Activated CD8-positive, alpha-beta T cell treated with anti-CD3 and anti-CD28 coated beads, Interleukin-2, amount 10 ng/mL, durations not matched to agents 7 days and 5 days (primary cell): ENCODE data around the gene IZUMO2. TPM values are rescaled to one million over a fixed set of nuclear protein-coding genes. Genes with fewer than 3 reads are reported as not detected.
"Not testable (repeated sequence)": the region's sequence is repeated elsewhere in the genome, so short reads cannot be mapped to it uniquely, and the experiment has no call there.

ENCODE experiments used
- ATAC-seq: fragments of 150-1000 bp; cut with Tn5 transposase; one replicate; pipeline ENCODE4 v1.10.0; 2021; ENCODE audit warnings: moderate library complexity
- CTCF ChIA-PET: fragments of 350-600 bp; sonication (Branson Sonifier 250); formaldehyde crosslinking; loops from one replicate; lab custom pipeline; 2021; ENCODE audit warnings: antibody characterized with exemption; lab: Charles Lee
- POLR2A ChIA-PET: fragments of 350-600 bp; sonication (Branson Sonifier 250); formaldehyde crosslinking; loops from one replicate; lab custom pipeline; 2021; ENCODE audit warnings: antibody characterized with exemption; lab: Charles Lee
- DNase-seq: peaks from one replicate; pipeline ENCODE4 v3.0.0-alpha.2; 2020
- H3K27ac Mint-ChIP-seq: one replicate; pipeline ENCODE4 v1.8.0; 2021; ENCODE audit warnings: mild to moderate bottlenecking, mixed read lengths
- H3K27me3 Mint-ChIP-seq: one replicate; pipeline ENCODE4 v1.8.0; 2021; ENCODE audit warnings: low read depth, mixed read lengths
- H3K36me3 Mint-ChIP-seq: one replicate; pipeline ENCODE4 v1.8.0; 2021; ENCODE audit warnings: low read depth, mixed read lengths
- H3K4me1 Mint-ChIP-seq: one replicate; pipeline ENCODE4 v1.8.0; 2021; ENCODE audit warnings: low read depth, mixed read lengths
- H3K4me3 Mint-ChIP-seq: one replicate; pipeline ENCODE4 v1.8.0; 2021; ENCODE audit warnings: mild to moderate bottlenecking, mixed read lengths
- H3K9me3 Mint-ChIP-seq: one replicate; pipeline ENCODE4 v1.8.0; 2022; ENCODE audit warnings: mixed read lengths; ENCODE audit not compliant: insufficient read depth
- total RNA-seq, 2 experiments: library from RNA; stranded (reverse); gene quantifications; one replicate each; pipeline ENCODE4 v1.2.3, GENCODE V29; 2021

Gene IZUMO2
- total RNA-seq, 2 experiments from 2014 or later = not detected

- no peaks in the 10 kb centered on the region for H3K4me1 Mint-ChIP-seq
- ChIA-PET POLR2A (no interaction called here), CTCF (no interaction called here)
- ATAC-seq (no peak), DNase-seq (no peak)
- H3K27ac Mint-ChIP-seq = no peak overlapping the region
- no peaks in the 10 kb centered on the region for H3K36me3 Mint-ChIP-seq
- H3K27me3 Mint-ChIP-seq = peaks cover 3% of the 10 kb centered on the region
- H3K4me3 Mint-ChIP-seq = no peak overlapping the region
- no peaks in the 10 kb centered on the region for H3K9me3 Mint-ChIP-seq
These were observed 8.6 kb downstream of the IZUMO2 start for GRCh38 chr19:50154529-50154928.

GRCh38 chr19:50152578-50152977 is 10.5 kb downstream of the IZUMO2 start:
- Mint-ChIP-seq H3K27me3 (peaks cover 12% of the 10 kb centered on the region), H3K36me3 (no peaks in the 10 kb centered on the region), H3K4me1 (peaks cover under 1% of the 10 kb centered on the region), H3K27ac (no peak overlapping the region), H3K9me3 (no peaks in the 10 kb centered on the region), H3K4me3 (no peak overlapping the region)
- POLR2A ChIA-PET = no interaction called here
- CTCF ChIA-PET = no interaction called here
- ATAC-seq (no peak), DNase-seq (no peak)

GRCh38 chr19:50148528-50148927 is 14.6 kb downstream of the IZUMO2 start:
- DNase-seq (no peak), ATAC-seq (no peak)
- no peaks in the 10 kb centered on the region for H3K9me3 Mint-ChIP-seq
- no peaks in the 10 kb centered on the region for H3K36me3 Mint-ChIP-seq
- CTCF ChIA-PET = interaction anchor here (0.8 to 2.0 kb wide), 2 partner anchors 12 to 576 kb away, joined by 4 to 6 read pairs; no protein-coding TSS in a partner anchor
- peaks cover 15% of the 10 kb centered on the region for H3K27me3 Mint-ChIP-seq
- no peak overlapping the region for H3K27ac Mint-ChIP-seq
- POLR2A ChIA-PET = no interaction called here
- no peak overlapping the region for H3K4me3 Mint-ChIP-seq
- H3K4me1 Mint-ChIP-seq = peaks cover 6% of the 10 kb centered on the region

- CTCF ChIA-PET = interaction anchor here (0.7 to 2.0 kb wide), 4 partner anchors 12 to 577 kb away, joined by 3 to 6 read pairs (median 4); no protein-coding TSS in a partner anchor
- Mint-ChIP-seq H3K36me3 (no peaks in the 10 kb centered on the region), H3K9me3 (no peaks in the 10 kb centered on the region)
These were observed 15.3 kb downstream of the IZUMO2 start for GRCh38 chr19:50147462-50148423.

GRCh38 chr19:50141921-50142320 is 21.2 kb downstream of the IZUMO2 start:
- H3K27ac Mint-ChIP-seq, POLR2A ChIA-PET, H3K4me3 Mint-ChIP-seq, ATAC-seq, CTCF ChIA-PET, DNase-seq, H3K4me1 Mint-ChIP-seq, H3K9me3 Mint-ChIP-seq, H3K36me3 Mint-ChIP-seq, H3K27me3 Mint-ChIP-seq: not testable (repeated sequence)

More at GRCh38 chr19:50147462-50148423, 15.3 kb downstream of the IZUMO2 start:
- peak; percentile 67 for DNase-seq
- peaks cover 6% of the 10 kb centered on the region for H3K4me1 Mint-ChIP-seq
- ATAC-seq = peak; percentile 86
- H3K4me3 Mint-ChIP-seq = peak overlapping the region; percentile 64
- peaks cover 15% of the 10 kb centered on the region for H3K27me3 Mint-ChIP-seq
- H3K27ac Mint-ChIP-seq = no peak overlapping the region
- POLR2A ChIA-PET = no interaction called here

- H3K9me3 Mint-ChIP-seq, H3K4me1 Mint-ChIP-seq, ATAC-seq, POLR2A ChIA-PET, H3K4me3 Mint-ChIP-seq, H3K27ac Mint-ChIP-seq, DNase-seq, H3K27me3 Mint-ChIP-seq, CTCF ChIA-PET, H3K36me3 Mint-ChIP-seq: not testable (repeated sequence)
These were observed 22.8 kb downstream of the IZUMO2 start for GRCh38 chr19:50140118-50140845.

GRCh38 chr19:50136603-50137365 is 26.3 kb downstream of the IZUMO2 start:
- H3K4me3 Mint-ChIP-seq, H3K4me1 Mint-ChIP-seq, H3K27me3 Mint-ChIP-seq, ATAC-seq, H3K27ac Mint-ChIP-seq, H3K9me3 Mint-ChIP-seq, H3K36me3 Mint-ChIP-seq, POLR2A ChIA-PET: not testable (repeated sequence)
- peak; percentile 22 for DNase-seq
- CTCF ChIA-PET = interaction anchor here (0.9 to 1.4 kb wide), 4 partner anchors 10 to 199 kb away, joined by 3 to 6 read pairs (median 5); no protein-coding TSS in a partner anchor

GRCh38 chr19:50135856-50136602 is 27.1 kb downstream of the IZUMO2 start:
- H3K27me3 Mint-ChIP-seq, H3K36me3 Mint-ChIP-seq, H3K9me3 Mint-ChIP-seq, ATAC-seq, H3K27ac Mint-ChIP-seq, H3K4me1 Mint-ChIP-seq, H3K4me3 Mint-ChIP-seq: not testable (repeated sequence)
- ChIA-PET CTCF (interaction anchor here (0.6 to 1.4 kb wide), 10 partner anchors 11 to 209 kb away, joined by 3 to 6 read pairs (median 4); no protein-coding TSS in a partner anchor), POLR2A (interaction anchor here (0.7 kb wide), 1 partner anchor 206 kb away, joined by 3 read pairs; no protein-coding TSS in a partner anchor)
- DNase-seq = peak; percentile 38

GRCh38 chr19:50134777-50135719 is 28.0 kb downstream of the IZUMO2 start:
- POLR2A ChIA-PET, H3K9me3 Mint-ChIP-seq, DNase-seq, ATAC-seq, H3K27ac Mint-ChIP-seq, H3K4me1 Mint-ChIP-seq, H3K27me3 Mint-ChIP-seq, H3K36me3 Mint-ChIP-seq, H3K4me3 Mint-ChIP-seq: not testable (repeated sequence)
- CTCF ChIA-PET = interaction anchor here (0.6 to 1.4 kb wide), 5 partner anchors 12 to 197 kb away, joined by 3 to 6 read pairs (median 3); no protein-coding TSS in a partner anchor
